Measurements from ENCODE around the gene SQOR. TPM values are rescaled to one million over a fixed set of nuclear protein-coding genes. Genes with fewer than 3 reads are reported as not detected.

The SQOR gene
- polyA plus RNA-seq, 2 of the 4 experiments (the other 2 are of a cell fraction) = 33.8 to 71.7 TPM

DNA sequence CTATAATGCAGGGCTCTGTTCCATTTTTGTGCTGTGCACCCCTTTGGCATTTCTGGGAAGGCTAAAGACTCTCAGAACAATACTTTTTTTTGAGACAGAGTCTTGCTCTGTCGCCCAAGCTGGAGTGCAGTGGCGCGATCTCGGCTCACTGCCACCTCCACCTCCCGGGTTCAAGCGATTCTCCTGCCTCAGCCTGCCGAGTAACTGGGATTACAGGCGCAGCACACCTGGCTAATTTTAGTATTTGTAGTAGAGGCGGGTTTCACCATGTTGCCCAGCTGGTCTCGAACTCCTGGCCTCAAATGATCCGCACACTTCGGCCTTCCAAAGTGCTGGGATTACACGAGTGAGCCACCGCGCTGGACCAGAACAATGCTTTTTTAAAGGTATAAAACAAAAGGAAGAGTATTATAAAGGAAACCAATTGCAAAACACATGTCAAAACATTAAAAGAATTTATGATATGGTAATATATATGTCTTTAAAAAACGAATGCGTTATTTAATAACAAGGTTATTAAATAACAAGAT lies 999 bp downstream of the SQOR start:
- ChIA-PET CTCF (interaction anchor here (1.0 to 2.2 kb wide), 3 partner anchors 10 to 70 kb away, joined by 3 to 7 read pairs (median 5); no protein-coding TSS in a partner anchor), POLR2A (interaction anchor here (1.1 to 1.3 kb wide), 2 partner anchors 10 to 13 kb away, joined by 4 read pairs; no protein-coding TSS in a partner anchor)
- no peaks in the 10 kb centered on the region for H3K9me3 ChIP-seq
- H3K4me2 ChIP-seq = peak overlapping the region; percentile 86
- H3K4me1 ChIP-seq = peaks cover 59% of the 10 kb centered on the region
- H3K4me3 ChIP-seq = peak overlapping the region; percentile 73
- DNase-seq (ENCODE audit: low read depth in 1 of 2, low spot score in 1 of 2) (no peak), FAIRE-seq (no peak), ATAC-seq (peak in 1 of 2 experiments; percentile 1; a peak in 1 of 6 replicates)
- TF ChIP-seq CEBPB (IDR thresholded peaks at IDR 0.05) (no peak), FOXS1 (CRISPR knock-in tag; IDR thresholded peaks at IDR 0.05) (no peak), JUN (IDR thresholded peaks at IDR 0.05) (no peak)
- peak overlapping the region; percentile 89 to 92 for H3K27ac ChIP-seq
- WGBS (ENCODE audit: missing lambda C conversion rate) = 4% methylated on average over 17 of the region's 17 CpGs

- peak overlapping the region; percentile 18; the same call in 1 of the 3 replicates for H3K4me3 ChIP-seq
- WGBS (ENCODE audit: missing lambda C conversion rate) = 71% methylated on average over 1 of the region's 1 CpG
- TF ChIP-seq, protein P1, sequence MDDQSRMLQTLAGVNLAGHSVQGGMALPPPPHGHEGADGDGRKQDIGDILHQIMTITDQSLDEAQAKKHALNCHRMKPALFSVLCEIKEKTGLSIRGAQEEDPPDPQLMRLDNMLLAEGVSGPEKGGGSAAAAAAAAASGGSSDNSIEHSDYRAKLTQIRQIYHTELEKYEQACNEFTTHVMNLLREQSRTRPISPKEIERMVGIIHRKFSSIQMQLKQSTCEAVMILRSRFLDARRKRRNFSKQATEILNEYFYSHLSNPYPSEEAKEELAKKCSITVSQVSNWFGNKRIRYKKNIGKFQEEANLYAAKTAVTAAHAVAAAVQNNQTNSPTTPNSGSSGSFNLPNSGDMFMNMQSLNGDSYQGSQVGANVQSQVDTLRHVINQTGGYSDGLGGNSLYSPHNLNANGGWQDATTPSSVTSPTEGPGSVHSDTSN (IDR thresholded peaks at IDR 0.05) = no peak
- no peak for TF ChIP-seq CBX8 (IDR thresholded peaks at IDR 0.05)
- TF ChIP-seq FOXS1 (CRISPR knock-in tag; IDR thresholded peaks at IDR 0.05) = no peak
- FAIRE-seq (no peak), DNase-seq (ENCODE audit: low read depth in 1 of 2, low spot score in 1 of 2) (no peak), ATAC-seq (no peak)
- H3K4me2 ChIP-seq = peak overlapping the region; percentile 86
- no peaks in the 10 kb centered on the region for H3K9me3 ChIP-seq
- H3K4me1 ChIP-seq = peaks cover 57% of the 10 kb centered on the region
- CTCF ChIA-PET = interaction anchor here (1.1 to 2.2 kb wide), 2 partner anchors 69 to 182 kb away, joined by 4 to 7 read pairs; no protein-coding TSS in a partner anchor
- H3K27ac ChIP-seq = peak overlapping the region; percentile 88 to 92
- POLR2A ChIA-PET = interaction anchor here (1.2 kb wide), 1 partner anchor 8 kb away, joined by 4 read pairs; no protein-coding TSS in a partner anchor
These were observed 2.3 kb downstream of the SQOR start for GRCh38 chr15:45637141-45637540.

GRCh38 chr15:45637552-45638033 lies 2.8 kb downstream of the SQOR start:
- peak overlapping the region; percentile 88 to 92 for H3K27ac ChIP-seq
- H3K4me2 ChIP-seq = peak overlapping the region; percentile 86
- DNase-seq (ENCODE audit: low read depth in 1 of 2, low spot score in 1 of 2) = peak; percentile 32 to 77
- ChIA-PET CTCF (interaction anchor here (1.1 to 2.2 kb wide), 2 partner anchors 68 to 182 kb away, joined by 4 to 7 read pairs; no protein-coding TSS in a partner anchor), POLR2A (interaction anchor here (1.2 kb wide), 1 partner anchor 8 kb away, joined by 4 read pairs; no protein-coding TSS in a partner anchor)
- FAIRE-seq = no peak
- H3K9me3 ChIP-seq = no peaks in the 10 kb centered on the region
- peaks cover 61% of the 10 kb centered on the region for H3K4me1 ChIP-seq
- WGBS (ENCODE audit: missing lambda C conversion rate) = under 1% methylated on average over 6 of the region's 6 CpGs
- no peak for ATAC-seq
- peak overlapping the region; percentile 18; the same call in 1 of the 3 replicates for H3K4me3 ChIP-seq
- no peak for TF ChIP-seq E2F6 (IDR thresholded peaks at IDR 0.05; ENCODE audit: borderline replicate concordance, low read depth)
- TF ChIP-seq EP300 (IDR thresholded peaks at IDR 0.05) = 0 out of 5 replicates have a peak, but pooled peaks of 1 of the 2 experiments have one; percentile 13
- TF ChIP-seq HOXB5 (CRISPR knock-in tag; IDR thresholded peaks at IDR 0.05) = no peak
- peak; percentile 83 for TF ChIP-seq MAFK (IDR thresholded peaks at IDR 0.05; ENCODE audit: partially characterized antibody)
- TF ChIP-seq FOSL2 (IDR thresholded peaks at IDR 0.05) = no peak
- 0 out of 2 replicates have a peak, but pooled peaks have one; percentile 6 for TF ChIP-seq FOSL2 (CRISPR knock-in tag; IDR thresholded peaks at IDR 0.05)
- no peak for TF ChIP-seq HOXB13 (CRISPR knock-in tag; IDR thresholded peaks at IDR 0.05; ENCODE audit: low read depth)
- TF ChIP-seq NFE2L2 (conservative IDR thresholded peaks at IDR 0.05; ENCODE audit: low read length) = peak; percentile 50; the same call in 1 of the 2 replicates
- TF ChIP-seq TP53 (CRISPR knock-in tag; IDR thresholded peaks at IDR 0.05) = no peak
- TF ChIP-seq RARB (CRISPR knock-in tag; IDR thresholded peaks at IDR 0.05) = no peak
- no peak for TF ChIP-seq ZC3H11A (IDR thresholded peaks at IDR 0.05)
- no peak for TF ChIP-seq EHMT2 (IDR thresholded peaks at IDR 0.05; ENCODE audit: low read depth)
- TF ChIP-seq CEBPB (IDR thresholded peaks at IDR 0.05) = peak in 1 of 2 experiments; percentile 53; a peak in 2 of 4 replicates
- 0 out of 5 replicates have a peak, but pooled peaks of 1 of the 2 experiments have one; percentile 38 for TF ChIP-seq JUN (IDR thresholded peaks at IDR 0.05)

GRCh38 chr15:45640616-45641015 lies 5.8 kb downstream of the SQOR start:
- H3K9me3 ChIP-seq = no peaks in the 10 kb centered on the region
- POLR2A ChIA-PET = no interaction called here
- FAIRE-seq = no peak
- ATAC-seq = peak; percentile 68 to 69
- 0% methylated on average over 1 of the region's 2 CpGs for WGBS (ENCODE audit: missing lambda C conversion rate)
- CTCF ChIA-PET = interaction anchor here (0.7 to 4.0 kb wide), 4 partner anchors 10 to 183 kb away, joined by 3 to 14 read pairs (median 4); no protein-coding TSS in a partner anchor
- H3K4me1 ChIP-seq = peaks cover 85% of the 10 kb centered on the region
- peak overlapping the region; percentile 84 for H3K4me2 ChIP-seq
- peak; percentile 44 to 72 for DNase-seq (ENCODE audit: low read depth in 1 of 2, low spot score in 1 of 2)
- H3K4me3 ChIP-seq = 0 out of 3 replicates have a peak overlapping the region, but pooled peaks have one; percentile 22
- H3K27ac ChIP-seq = peak overlapping the region; percentile 88 to 92
- no peak for TF ChIP-seq ZSCAN20 (CRISPR knock-in tag; IDR thresholded peaks at IDR 0.05)
- TF ChIP-seq SMC3 (IDR thresholded peaks at IDR 0.05) = no peak
- no peak for TF ChIP-seq FOSB (CRISPR knock-in tag; IDR thresholded peaks at IDR 0.05)
- no peak for TF ChIP-seq ESRRA (IDR thresholded peaks at IDR 0.05; ENCODE audit: borderline replicate concordance, low read length)
- TF ChIP-seq CHD4 (IDR thresholded peaks at IDR 0.05; ENCODE audit: borderline replicate concordance) = no peak
- TF ChIP-seq, protein P2, sequence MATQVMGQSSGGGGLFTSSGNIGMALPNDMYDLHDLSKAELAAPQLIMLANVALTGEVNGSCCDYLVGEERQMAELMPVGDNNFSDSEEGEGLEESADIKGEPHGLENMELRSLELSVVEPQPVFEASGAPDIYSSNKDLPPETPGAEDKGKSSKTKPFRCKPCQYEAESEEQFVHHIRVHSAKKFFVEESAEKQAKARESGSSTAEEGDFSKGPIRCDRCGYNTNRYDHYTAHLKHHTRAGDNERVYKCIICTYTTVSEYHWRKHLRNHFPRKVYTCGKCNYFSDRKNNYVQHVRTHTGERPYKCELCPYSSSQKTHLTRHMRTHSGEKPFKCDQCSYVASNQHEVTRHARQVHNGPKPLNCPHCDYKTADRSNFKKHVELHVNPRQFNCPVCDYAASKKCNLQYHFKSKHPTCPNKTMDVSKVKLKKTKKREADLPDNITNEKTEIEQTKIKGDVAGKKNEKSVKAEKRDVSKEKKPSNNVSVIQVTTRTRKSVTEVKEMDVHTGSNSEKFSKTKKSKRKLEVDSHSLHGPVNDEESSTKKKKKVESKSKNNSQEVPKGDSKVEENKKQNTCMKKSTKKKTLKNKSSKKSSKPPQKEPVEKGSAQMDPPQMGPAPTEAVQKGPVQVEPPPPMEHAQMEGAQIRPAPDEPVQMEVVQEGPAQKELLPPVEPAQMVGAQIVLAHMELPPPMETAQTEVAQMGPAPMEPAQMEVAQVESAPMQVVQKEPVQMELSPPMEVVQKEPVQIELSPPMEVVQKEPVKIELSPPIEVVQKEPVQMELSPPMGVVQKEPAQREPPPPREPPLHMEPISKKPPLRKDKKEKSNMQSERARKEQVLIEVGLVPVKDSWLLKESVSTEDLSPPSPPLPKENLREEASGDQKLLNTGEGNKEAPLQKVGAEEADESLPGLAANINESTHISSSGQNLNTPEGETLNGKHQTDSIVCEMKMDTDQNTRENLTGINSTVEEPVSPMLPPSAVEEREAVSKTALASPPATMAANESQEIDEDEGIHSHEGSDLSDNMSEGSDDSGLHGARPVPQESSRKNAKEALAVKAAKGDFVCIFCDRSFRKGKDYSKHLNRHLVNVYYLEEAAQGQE (IDR thresholded peaks at IDR 0.05) = no peak
- no peak for TF ChIP-seq RAD21 (conservative IDR thresholded peaks at IDR 0.05 in 1 of 2, IDR thresholded peaks at IDR 0.05 in 1 of 2)
- no peak for TF ChIP-seq HDAC2 (IDR thresholded peaks at IDR 0.05)
- no peak for TF ChIP-seq HEYL (CRISPR knock-in tag; IDR thresholded peaks at IDR 0.05)
